ENCODE data around the gene PAQR3. TPM values are rescaled to one million over a fixed set of nuclear protein-coding genes. Genes with fewer than 3 reads are reported as not detected.

PAQR3 gene
- total RNA-seq, 1 donor, result 16.6 TPM

DNA sequence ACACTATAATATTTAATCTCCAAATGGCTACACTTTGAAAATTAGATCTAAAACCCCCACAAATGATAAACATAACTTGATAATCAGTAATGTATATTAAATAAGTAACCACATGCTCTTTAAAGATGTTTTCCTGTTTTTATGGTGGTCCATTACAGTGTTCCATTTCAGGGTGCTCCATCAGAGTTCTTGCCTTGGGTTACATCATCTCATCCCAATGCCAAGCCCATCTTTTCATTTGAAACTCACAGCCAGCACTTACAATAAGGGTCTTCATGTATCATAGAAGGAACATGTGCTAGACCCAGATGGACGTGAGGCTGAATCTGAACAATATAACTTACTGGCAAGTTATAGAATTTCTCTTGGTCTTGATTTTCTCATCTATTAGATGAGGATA is 10.5 kb upstream of the PAQR3 start:
- Histone ChIP-seq H3K36me3 (ENCODE audit: insufficient read depth, low read length) (no peaks in the 10 kb centered on the region), H3K27me3 (ENCODE audit: insufficient read depth, low read length) (peaks cover 22% of the 10 kb centered on the region), H4K20me1 (ENCODE audit: insufficient read depth, low read length) (no peaks in the 10 kb centered on the region), H3K27ac (ENCODE audit: low read depth, low read length) (no peak overlapping the region), H3K79me2 (ENCODE audit: insufficient read depth, low read length) (no peaks in the 10 kb centered on the region), H3K9me3 (ENCODE audit: low read depth, low read length) (no peaks in the 10 kb centered on the region), H2AFZ (ENCODE audit: low read length) (no peak overlapping the region), H3K4me3 (ENCODE audit: insufficient read depth, low read length) (no peak overlapping the region), H3K4me2 (ENCODE audit: insufficient read depth, low read length) (no peak overlapping the region), H3K4me1 (ENCODE audit: insufficient read depth, low read length) (no peaks in the 10 kb centered on the region)
- no peak for DNase-seq (ENCODE audit: insufficient read length, low spot score, missing footprints)
- TF ChIP-seq, protein P1, sequence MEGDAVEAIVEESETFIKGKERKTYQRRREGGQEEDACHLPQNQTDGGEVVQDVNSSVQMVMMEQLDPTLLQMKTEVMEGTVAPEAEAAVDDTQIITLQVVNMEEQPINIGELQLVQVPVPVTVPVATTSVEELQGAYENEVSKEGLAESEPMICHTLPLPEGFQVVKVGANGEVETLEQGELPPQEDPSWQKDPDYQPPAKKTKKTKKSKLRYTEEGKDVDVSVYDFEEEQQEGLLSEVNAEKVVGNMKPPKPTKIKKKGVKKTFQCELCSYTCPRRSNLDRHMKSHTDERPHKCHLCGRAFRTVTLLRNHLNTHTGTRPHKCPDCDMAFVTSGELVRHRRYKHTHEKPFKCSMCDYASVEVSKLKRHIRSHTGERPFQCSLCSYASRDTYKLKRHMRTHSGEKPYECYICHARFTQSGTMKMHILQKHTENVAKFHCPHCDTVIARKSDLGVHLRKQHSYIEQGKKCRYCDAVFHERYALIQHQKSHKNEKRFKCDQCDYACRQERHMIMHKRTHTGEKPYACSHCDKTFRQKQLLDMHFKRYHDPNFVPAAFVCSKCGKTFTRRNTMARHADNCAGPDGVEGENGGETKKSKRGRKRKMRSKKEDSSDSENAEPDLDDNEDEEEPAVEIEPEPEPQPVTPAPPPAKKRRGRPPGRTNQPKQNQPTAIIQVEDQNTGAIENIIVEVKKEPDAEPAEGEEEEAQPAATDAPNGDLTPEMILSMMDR (IDR thresholded peaks at IDR 0.05; ENCODE audit: extremely low read depth, low read depth, low read length), result no peak

DNA sequence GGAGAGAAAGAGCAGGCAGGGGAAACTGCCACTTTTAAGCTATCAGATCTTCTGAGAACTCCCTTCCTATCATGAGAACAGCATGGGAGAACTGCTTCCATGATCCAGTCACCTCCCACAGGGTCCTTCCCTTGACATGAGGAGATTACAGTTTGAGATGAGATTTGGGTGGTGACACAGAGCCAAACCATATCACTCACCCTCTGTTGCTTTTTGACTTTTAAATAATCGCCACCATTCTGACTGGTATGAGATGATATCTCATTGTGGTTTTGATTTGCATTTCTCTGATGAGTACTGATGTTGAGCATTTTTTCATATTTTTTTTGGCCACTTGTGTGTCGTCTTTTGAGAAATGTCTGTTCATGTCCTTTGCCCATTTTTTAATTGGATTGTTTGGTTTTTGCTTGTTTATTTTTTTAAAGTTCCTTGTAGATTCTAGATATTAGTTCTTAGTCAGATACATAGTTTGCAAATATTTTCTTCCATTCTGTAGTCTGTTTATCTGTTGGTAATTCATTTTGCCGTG is 6.5 kb upstream of the PAQR3 start:
- H3K4me2 ChIP-seq (ENCODE audit: insufficient read depth, low read length), result no peak overlapping the region
- DNase-seq (ENCODE audit: insufficient read length, low spot score, missing footprints), result no peak
- H3K4me1 ChIP-seq (ENCODE audit: insufficient read depth, low read length), result no peaks in the 10 kb centered on the region
- no peaks in the 10 kb centered on the region for H4K20me1 ChIP-seq (ENCODE audit: insufficient read depth, low read length)
- H3K27me3 ChIP-seq (ENCODE audit: insufficient read depth, low read length), result peaks cover 43% of the 10 kb centered on the region
- H2AFZ ChIP-seq (ENCODE audit: low read length), result no peak overlapping the region
- H3K27ac ChIP-seq (ENCODE audit: low read depth, low read length), result no peak overlapping the region
- no peaks in the 10 kb centered on the region for H3K79me2 ChIP-seq (ENCODE audit: insufficient read depth, low read length)
- no peak overlapping the region for H3K4me3 ChIP-seq (ENCODE audit: insufficient read depth, low read length)
- H3K9me3 ChIP-seq (ENCODE audit: low read depth, low read length), result no peaks in the 10 kb centered on the region
- TF ChIP-seq, protein P1 (IDR thresholded peaks at IDR 0.05; ENCODE audit: extremely low read depth, low read depth, low read length), result no peak
- no peaks in the 10 kb centered on the region for H3K36me3 ChIP-seq (ENCODE audit: insufficient read depth, low read length)

DNA sequence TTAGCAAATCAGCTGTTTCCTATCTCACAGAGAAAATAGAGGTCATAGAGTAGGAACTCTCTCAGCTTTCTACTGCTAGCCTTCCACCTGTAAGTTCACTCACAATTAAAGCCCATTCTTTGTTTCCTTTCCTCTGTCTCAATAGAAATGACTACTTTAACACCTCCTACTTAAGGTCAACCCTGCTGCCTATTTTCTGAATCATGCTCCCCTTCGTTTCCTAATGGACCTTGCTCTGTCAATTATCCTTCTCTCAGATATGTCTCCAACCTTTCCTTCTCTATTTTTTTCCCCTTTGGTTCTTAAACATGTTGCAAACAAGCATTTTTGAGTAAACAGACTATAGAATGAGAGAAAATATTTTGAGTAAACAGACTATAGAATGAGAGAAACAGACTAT is 5.1 kb upstream of the PAQR3 start:
- H3K4me3 ChIP-seq (ENCODE audit: insufficient read depth, low read length), result no peak overlapping the region
- peaks cover 41% of the 10 kb centered on the region for H3K27me3 ChIP-seq (ENCODE audit: insufficient read depth, low read length)
- H3K4me1 ChIP-seq (ENCODE audit: insufficient read depth, low read length), result no peaks in the 10 kb centered on the region
- no peak overlapping the region for H2AFZ ChIP-seq (ENCODE audit: low read length)
- TF ChIP-seq, protein P1 (IDR thresholded peaks at IDR 0.05; ENCODE audit: extremely low read depth, low read depth, low read length), result no peak
- H3K9me3 ChIP-seq (ENCODE audit: low read depth, low read length), result no peaks in the 10 kb centered on the region
- no peak overlapping the region for H3K27ac ChIP-seq (ENCODE audit: low read depth, low read length)
- no peaks in the 10 kb centered on the region for H4K20me1 ChIP-seq (ENCODE audit: insufficient read depth, low read length)
- no peak for DNase-seq (ENCODE audit: insufficient read length, low spot score, missing footprints)
- H3K36me3 ChIP-seq (ENCODE audit: insufficient read depth, low read length), result no peaks in the 10 kb centered on the region
- H3K4me2 ChIP-seq (ENCODE audit: insufficient read depth, low read length), result no peak overlapping the region
- no peaks in the 10 kb centered on the region for H3K79me2 ChIP-seq (ENCODE audit: insufficient read depth, low read length)

DNA sequence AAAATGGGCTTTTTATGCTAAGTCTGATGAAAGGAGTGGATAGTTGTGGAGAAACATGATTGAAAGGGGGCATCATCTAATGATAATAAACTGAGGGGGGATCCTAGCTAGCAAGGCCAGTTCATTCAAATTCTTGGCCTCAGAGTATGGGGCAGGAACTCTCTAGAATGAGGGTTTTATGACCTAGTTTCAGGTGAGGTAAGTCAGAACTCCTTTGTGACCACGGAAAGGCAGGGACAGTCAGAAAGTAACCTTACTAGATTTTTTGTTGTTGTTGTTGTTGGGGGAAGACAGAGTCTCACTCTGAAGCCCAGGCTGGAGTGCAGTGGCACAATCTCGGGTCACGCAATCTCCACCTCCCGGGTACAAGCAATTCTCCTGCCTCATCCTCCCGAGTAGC is 1.5 kb upstream of the PAQR3 start:
- no peak overlapping the region for H2AFZ ChIP-seq (ENCODE audit: low read length)
- H3K4me3 ChIP-seq (ENCODE audit: insufficient read depth, low read length), result no peak overlapping the region
- H3K27me3 ChIP-seq (ENCODE audit: insufficient read depth, low read length), result peaks cover 21% of the 10 kb centered on the region
- no peak overlapping the region for H3K27ac ChIP-seq (ENCODE audit: low read depth, low read length)
- H3K4me2 ChIP-seq (ENCODE audit: insufficient read depth, low read length), result no peak overlapping the region
- peaks cover 8% of the 10 kb centered on the region for H3K4me1 ChIP-seq (ENCODE audit: insufficient read depth, low read length)
- DNase-seq (ENCODE audit: insufficient read length, low spot score, missing footprints), result peak; percentile 50
- no peaks in the 10 kb centered on the region for H3K36me3 ChIP-seq (ENCODE audit: insufficient read depth, low read length)
- H4K20me1 ChIP-seq (ENCODE audit: insufficient read depth, low read length), result no peaks in the 10 kb centered on the region
- H3K9me3 ChIP-seq (ENCODE audit: low read depth, low read length), result no peaks in the 10 kb centered on the region
- peaks cover 26% of the 10 kb centered on the region for H3K79me2 ChIP-seq (ENCODE audit: insufficient read depth, low read length)
- TF ChIP-seq, protein P1 (IDR thresholded peaks at IDR 0.05; ENCODE audit: extremely low read depth, low read depth, low read length), result no peak
